HepG2 (cell line): ENCODE results near the gene HPS4.

Experiments
- CREB3 ChIP-seq: sonication (generic); formaldehyde crosslinking; IDR thresholded peaks from 2 replicates; pipeline ENCODE4 v1.5.0; 2020; ENCODE audit warnings: missing genetic modification reagents
- FOXM1 ChIP-seq: sonication (generic); formaldehyde crosslinking; IDR thresholded peaks from 2 replicates; pipeline ENCODE4 v1.5.0; 2020; ENCODE audit warnings: missing genetic modification reagents
- HOXA5 ChIP-seq: sonication (generic); formaldehyde crosslinking; IDR thresholded peaks from 2 replicates; pipeline ENCODE4 v1.4.0; 2020; ENCODE audit warnings: missing genetic modification reagents
- PHF8 ChIP-seq: sonication (generic); formaldehyde crosslinking; IDR thresholded peaks from 2 replicates; pipeline ENCODE4 v1.5.0; 2020; ENCODE audit warnings: missing genetic modification reagents
- POLR2AphosphoS5 ChIP-seq: IDR thresholded peaks from 2 replicates; pipeline ENCODE4 v1.6.1; 2012; ENCODE audit warnings: low read depth, low read length
- TOE1 ChIP-seq: sonication (generic); formaldehyde crosslinking; IDR thresholded peaks from 2 replicates; pipeline ENCODE4 v1.4.0; 2020; ENCODE audit warnings: mild to moderate bottlenecking, missing genetic modification reagents
- ZBTB10 ChIP-seq: sonication (generic); formaldehyde crosslinking; IDR thresholded peaks from 2 replicates; pipeline ENCODE4 v1.4.0; 2020; ENCODE audit warnings: missing genetic modification reagents, borderline replicate concordance
- ZBTB14 ChIP-seq: sonication (generic); formaldehyde crosslinking; IDR thresholded peaks from 2 replicates; pipeline ENCODE4 v1.4.0; 2020; ENCODE audit warnings: missing genetic modification reagents
- ZBTB2 ChIP-seq: sonication (generic); formaldehyde crosslinking; IDR thresholded peaks from 2 replicates; pipeline ENCODE4 v1.8.0; 2022; ENCODE audit warnings: low read depth, missing genetic modification reagents
- ZBTB21 ChIP-seq: sonication (generic); formaldehyde crosslinking; IDR thresholded peaks from 2 replicates; pipeline ENCODE4 v1.4.0; 2020; ENCODE audit warnings: missing genetic modification reagents

GRCh38 chr22:26503758-26504157, 20.2 kb upstream of the HPS4 start:
- TF ChIP-seq PHF8 (CRISPR knock-in tag), result no peak
- TF ChIP-seq POLR2AphosphoS5, result no peak
- TF ChIP-seq ZBTB14, result no peak
- TF ChIP-seq ZBTB2 (CRISPR knock-in tag), result no peak
- no peak for TF ChIP-seq ZBTB10
- TF ChIP-seq HOXA5 (CRISPR knock-in tag), result no peak
- TF ChIP-seq CREB3, result no peak
- no peak for TF ChIP-seq FOXM1 (CRISPR knock-in tag)
- TF ChIP-seq ZBTB21 (CRISPR knock-in tag), result no peak
- no peak for TF ChIP-seq TOE1
